HEK293 (cell line): Measurements from ENCODE around the gene SEMA3G.
A peak's percentile ranks its signal among the peaks of the same experiment; 100 is the strongest.

Source experiments
- CTCF ChIA-PET: fragments of 350-600 bp; formaldehyde crosslinking; extraction: SDS; loops from one replicate; lab custom pipeline; 2021; ENCODE audit warnings: antibody characterized with exemption; lab: Yijun Ruan, JAX
- POLR2A ChIA-PET: fragments of 300-600 bp; formaldehyde crosslinking; extraction: SDS; loops from one replicate; lab custom pipeline; 2020; ENCODE audit warnings: antibody characterized with exemption, inconsistent platforms; lab: Yijun Ruan, JAX
- H3K27ac ChIP-seq: fragments of 200-500 bp; sonication (Bioruptor generic); 2 replicates; pipeline ENCODE4 v1.5.1; 2014; ENCODE audit warnings: low read depth, low read length, control low read depth, inconsistent platforms; ENCODE audit errors: extremely low read depth
- H3K36me3 ChIP-seq, 2 experiments: fragments of 200-500 bp in 1 of 2; sonication (Bioruptor generic) in 1 of 2; 1 replicate in 1 of 2; 2 replicates in 1 of 2; pipeline ENCODE4 v1.5.1; 2014 to 2017; ENCODE audit warnings: inconsistent platforms in 2 of 2, low read length in 2 of 2; ENCODE audit not compliant: control insufficient read depth in 2 of 2, insufficient read depth in 1 of 2
- H3K4me1 ChIP-seq: fragments of 200-500 bp; sonication (Bioruptor generic); 2 replicates; pipeline ENCODE4 v1.5.1; 2014; ENCODE audit warnings: mild to moderate bottlenecking, low read length, inconsistent platforms; ENCODE audit not compliant: control insufficient read depth, insufficient read depth
- H3K4me3 ChIP-seq: 2 replicates; pipeline ENCODE4 v1.5.1; 2011; ENCODE audit warnings: low read depth, mild to moderate bottlenecking, control low read depth, low read length, moderate library complexity
- H3K9me3 ChIP-seq: fragments of 200-500 bp; sonication (Bioruptor generic); 2 replicates; pipeline ENCODE4 v1.5.1; 2014; ENCODE audit warnings: low read depth, low read length, inconsistent platforms; ENCODE audit not compliant: control insufficient read depth, insufficient read depth
- CTCF ChIP-seq: fragments of 450-650 bp; formaldehyde crosslinking; IDR thresholded peaks from 2 replicates; pipeline ENCODE4 v1.5.1; 2016; ENCODE audit warnings: missing biosample characterization, missing genetic modification characterization
- SALL2 ChIP-seq: fragments of 450-650 bp; formaldehyde crosslinking; IDR thresholded peaks from 2 replicates; pipeline ENCODE4 v1.5.0; 2017; ENCODE audit warnings: missing biosample characterization, mild to moderate bottlenecking, missing genetic modification characterization, borderline replicate concordance
- ZBTB17 ChIP-seq: fragments of 450-650 bp; formaldehyde crosslinking; IDR thresholded peaks from 2 replicates; pipeline ENCODE4 v1.5.1; 2016; ENCODE audit warnings: missing biosample characterization, missing genetic modification characterization
- ZEB2 ChIP-seq: fragments of 450-650 bp; formaldehyde crosslinking; IDR thresholded peaks from 2 replicates; pipeline ENCODE4 v1.5.1; 2016; ENCODE audit warnings: missing biosample characterization, missing genetic modification characterization
- ZFP69B ChIP-seq: fragments of 450-650 bp; formaldehyde crosslinking; IDR thresholded peaks from 2 replicates; pipeline ENCODE4 v1.5.1; 2016; ENCODE audit warnings: missing biosample characterization, missing genetic modification characterization
- ZNF132 ChIP-seq: fragments of 450-650 bp; formaldehyde crosslinking; IDR thresholded peaks from 2 replicates; pipeline ENCODE4 v1.5.1; 2017; ENCODE audit warnings: missing biosample characterization, missing genetic modification characterization, borderline replicate concordance
- ZNF133 ChIP-seq: fragments of 450-650 bp; formaldehyde crosslinking; IDR thresholded peaks from 2 replicates; pipeline ENCODE4 v1.5.1; 2016; ENCODE audit warnings: missing biosample characterization, missing genetic modification characterization
- ZNF140 ChIP-seq: fragments of 450-650 bp; formaldehyde crosslinking; IDR thresholded peaks from 2 replicates; pipeline ENCODE4 v1.5.1; 2016; ENCODE audit warnings: missing biosample characterization, missing genetic modification characterization
- ZNF169 ChIP-seq: fragments of 450-650 bp; formaldehyde crosslinking; IDR thresholded peaks from 2 replicates; pipeline ENCODE4 v1.5.1; 2016; ENCODE audit warnings: missing biosample characterization, missing genetic modification characterization
- ZNF223 ChIP-seq: fragments of 450-650 bp; formaldehyde crosslinking; IDR thresholded peaks from 2 replicates; pipeline ENCODE4 v1.5.1; 2016; ENCODE audit warnings: missing biosample characterization, missing genetic modification characterization
- ZNF248 ChIP-seq: fragments of 450-650 bp; formaldehyde crosslinking; IDR thresholded peaks from 2 replicates; pipeline ENCODE4 v1.5.1; 2017; ENCODE audit warnings: missing biosample characterization, missing genetic modification characterization
- ZNF280D ChIP-seq: fragments of 450-650 bp; formaldehyde crosslinking; IDR thresholded peaks from 2 replicates; pipeline ENCODE4 v1.5.1; 2016; ENCODE audit warnings: missing biosample characterization, missing genetic modification characterization
- ZNF311 ChIP-seq: fragments of 450-650 bp; formaldehyde crosslinking; IDR thresholded peaks from 2 replicates; pipeline ENCODE4 v1.5.1; 2017; ENCODE audit warnings: missing biosample characterization, missing genetic modification characterization, borderline replicate concordance
- ZNF433 ChIP-seq: fragments of 450-650 bp; formaldehyde crosslinking; IDR thresholded peaks from 2 replicates; pipeline ENCODE4 v1.5.1; 2016; ENCODE audit warnings: missing biosample characterization, missing genetic modification characterization, low read depth
- ZNF510 ChIP-seq: fragments of 450-650 bp; formaldehyde crosslinking; IDR thresholded peaks from 2 replicates; pipeline ENCODE4 v1.5.1; 2018; ENCODE audit warnings: mild to moderate bottlenecking, missing genetic modification characterization, missing biosample characterization; ENCODE audit not compliant: insufficient replicate concordance
- ZNF530 ChIP-seq: fragments of 450-650 bp; formaldehyde crosslinking; IDR thresholded peaks from 2 replicates; pipeline ENCODE4 v1.5.1; 2016; ENCODE audit warnings: low read depth, missing biosample characterization, missing genetic modification characterization
- ZNF560 ChIP-seq: fragments of 450-650 bp; formaldehyde crosslinking; IDR thresholded peaks from 2 replicates; pipeline ENCODE4 v1.5.1; 2017; ENCODE audit warnings: missing biosample characterization, missing genetic modification characterization, borderline replicate concordance
- ZNF654 ChIP-seq: fragments of 450-650 bp; formaldehyde crosslinking; IDR thresholded peaks from 2 replicates; pipeline ENCODE4 v1.5.1; 2016; ENCODE audit warnings: low read depth, missing biosample characterization, missing genetic modification characterization
- ZNF660 ChIP-seq: fragments of 450-650 bp; IDR thresholded peaks from 2 replicates; pipeline ENCODE4 v1.5.1; 2018; ENCODE audit warnings: missing biosample characterization, mild to moderate bottlenecking, missing genetic modification characterization
- ZNF707 ChIP-seq: fragments of 450-650 bp; formaldehyde crosslinking; IDR thresholded peaks from 2 replicates; pipeline ENCODE4 v1.5.1; 2016; ENCODE audit warnings: missing biosample characterization, missing genetic modification characterization
- ZNF776 ChIP-seq: fragments of 450-650 bp; formaldehyde crosslinking; IDR thresholded peaks from 2 replicates; pipeline ENCODE4 v1.5.0; 2017; ENCODE audit warnings: missing biosample characterization, missing genetic modification characterization, borderline replicate concordance
- ZSCAN4 ChIP-seq: fragments of 450-650 bp; formaldehyde crosslinking; IDR thresholded peaks from 2 replicates; pipeline ENCODE4 v1.5.1; 2017; ENCODE audit warnings: missing biosample characterization, missing genetic modification characterization

The SEMA3G gene

GRCh38 chr3:52428151-52429005 lies 16.5 kb downstream of the SEMA3G start:
- no peak overlapping the region for H3K4me3 ChIP-seq
- TF ChIP-seq ZNF248 (tag by site-specific recombination) (no peak), ZNF654 (tag by site-specific recombination) (peak; percentile 63), ZNF223 (no peak), ZNF132 (tag by site-specific recombination) (no peak), ZNF510 (no peak), ZNF707 (tag by site-specific recombination) (no peak), ZNF660 (tag by site-specific recombination) (0 out of 2 replicates have a peak, but pooled peaks have one; percentile 41), ZBTB17 (tag by site-specific recombination) (peak; percentile 50), CTCF (tag by site-specific recombination) (peak; percentile 27; the same call in 1 of the 2 replicates), ZNF311 (tag by site-specific recombination) (no peak)
- no peaks in the 10 kb centered on the region for H3K36me3 ChIP-seq
- no peak overlapping the region for H3K27ac ChIP-seq
- H3K9me3 ChIP-seq = no peaks in the 10 kb centered on the region
- ChIA-PET CTCF (interaction anchor here (0.9 to 5.3 kb wide), 14 partner anchors 9 to 271 kb away, joined by 3 to 97 read pairs (median 4); partner anchors contain the start of gene SEMA3G), POLR2A (no interaction called here)
- H3K4me1 ChIP-seq = no peaks in the 10 kb centered on the region

- no peak overlapping the region for H3K27ac ChIP-seq
- no peaks in the 10 kb centered on the region for H3K9me3 ChIP-seq
- no peaks in the 10 kb centered on the region for H3K36me3 ChIP-seq
- H3K4me1 ChIP-seq = no peaks in the 10 kb centered on the region
- no peak for TF ChIP-seq ZNF280D
- ChIA-PET POLR2A (no interaction called here), CTCF (interaction anchor here (0.6 to 2.2 kb wide), 6 partner anchors 9 to 135 kb away, joined by 3 to 10 read pairs (median 4); partner anchors contain the start of gene GLYCTK)
- H3K4me3 ChIP-seq = no peak overlapping the region
Measured at GRCh38 chr3:52423173-52423572, 21.7 kb downstream of the SEMA3G start.

- ChIA-PET CTCF (interaction anchor here (0.6 to 2.2 kb wide), 4 partner anchors 9 to 183 kb away, joined by 3 to 10 read pairs (median 4); no protein-coding TSS in a partner anchor), POLR2A (no interaction called here)
- Histone ChIP-seq H3K27ac (no peak overlapping the region), H3K4me3 (no peak overlapping the region), H3K36me3 (no peaks in the 10 kb centered on the region), H3K9me3 (no peaks in the 10 kb centered on the region), H3K4me1 (no peaks in the 10 kb centered on the region)
- TF ChIP-seq ZSCAN4 = no peak
- TF ChIP-seq ZNF140 = no peak
- no peak for TF ChIP-seq ZNF133 (tag by site-specific recombination)
- no peak for TF ChIP-seq ZNF776 (tag by site-specific recombination)
- TF ChIP-seq ZNF169 = no peak
- TF ChIP-seq ZNF433 (tag by site-specific recombination) = no peak
- TF ChIP-seq ZFP69B (tag by site-specific recombination) = no peak
- TF ChIP-seq ZEB2 (tag by site-specific recombination) = no peak
- no peak for TF ChIP-seq SALL2 (tag by site-specific recombination)
- TF ChIP-seq ZNF560 (tag by site-specific recombination) = no peak
- TF ChIP-seq ZNF530 (tag by site-specific recombination) = no peak
Measured at GRCh38 chr3:52422669-52423068, 22.2 kb downstream of the SEMA3G start.
